Stimulated activated CD4-positive, alpha-beta T cell treated with anti-CD3 and anti-CD28 coated beads, Interleukin-2, amount 100 ng/mL, for 4 hours (primary cell): ENCODE measurements around the gene WDR5B.
A peak's percentile ranks its signal among the peaks of the same experiment; 100 is the strongest.

Experiments used
- DNase-seq: peaks from one replicate; pipeline ENCODE4 v3.0.0-alpha.2; 2020; ENCODE audit warnings: low read depth

Gene WDR5B

GRCh38 chr3:122407946-122408345 lies 7.9 kb downstream of the WDR5B start:
- no peak for DNase-seq

GRCh38 chr3:122406198-122406597 lies 9.7 kb downstream of the WDR5B start:
- DNase-seq: no peak

- DNase-seq: no peak
Observed at GRCh38 chr3:122405015-122405414, 10.8 kb downstream of the WDR5B start.

- DNase-seq: no peak
Observed at GRCh38 chr3:122403489-122403888, 12.4 kb downstream of the WDR5B start.

- DNase-seq: no peak
Observed at GRCh38 chr3:122398920-122399319, 16.9 kb downstream of the WDR5B start.

GRCh38 chr3:122397201-122397600 lies 18.7 kb downstream of the WDR5B start:
- DNase-seq: no peak

- DNase-seq: no peak
Observed at GRCh38 chr3:122396511-122396910, 19.4 kb downstream of the WDR5B start.

GRCh38 chr3:122395582-122395981 lies 20.3 kb downstream of the WDR5B start:
- no peak for DNase-seq

GRCh38 chr3:122394173-122394572 lies 21.7 kb downstream of the WDR5B start:
- DNase-seq: no peak

GRCh38 chr3:122392868-122393844 lies 22.7 kb downstream of the WDR5B start:
- peak; percentile 12 for DNase-seq

GRCh38 chr3:122391681-122392446 lies 24.0 kb downstream of the WDR5B start:
- no peak for DNase-seq

GRCh38 chr3:122390665-122391064 lies 25.2 kb downstream of the WDR5B start:
- no peak for DNase-seq

GRCh38 chr3:122389892-122390291 lies 26.0 kb downstream of the WDR5B start:
- no peak for DNase-seq

GRCh38 chr3:122389197-122389596 lies 26.7 kb downstream of the WDR5B start:
- no peak for DNase-seq

GRCh38 chr3:122387709-122388108 lies 28.2 kb downstream of the WDR5B start:
- DNase-seq: no peak

GRCh38 chr3:122383771-122384697 lies 31.8 kb downstream of the WDR5B start, which contains the start of gene FAM162A:
Gene FAM162A, plus strand, starts transcription at chr3:122384182. Its CDS starts 84 bp downstream, at chr3:122384266.
- peak; percentile 88 for DNase-seq

- peak; percentile 78 for DNase-seq
Observed at GRCh38 chr3:122382888-122383666, 32.8 kb downstream of the WDR5B start, which contains the start of gene MIX23. Gene MIX23, minus strand, starts transcription at chr3:122383231. Its CDS starts 7 bp downstream, at chr3:122383224.

GRCh38 chr3:122377975-122378374 lies 37.9 kb downstream of the WDR5B start:
- no peak for DNase-seq

GRCh38 chr3:122374034-122374433 lies 41.8 kb downstream of the WDR5B start:
- DNase-seq: no peak

- DNase-seq: no peak
Observed at GRCh38 chr3:122366379-122366749, 49.5 kb downstream of the WDR5B start.
